Loucy (cell line): ENCODE results near the gene CPNE2.

Experiments used
- H2AFZ ChIP-seq: fragments of 200-600 bp; sonication (generic); 2 replicates; pipeline ENCODE4 v1.6.0; 2016; ENCODE audit warnings: antibody characterized with exemption, mild to moderate bottlenecking, low read length, moderate library complexity
- H3F3A ChIP-seq: fragments of 200-600 bp; 2 replicates; pipeline ENCODE4 v1.6.0; 2016; ENCODE audit warnings: antibody characterized with exemption, low read depth, mild to moderate bottlenecking
- H3K27me3 ChIP-seq: fragments of 200-600 bp; sonication (generic); 2 replicates; pipeline ENCODE4 v1.6.1; 2014; ENCODE audit warnings: low read length, mild to moderate bottlenecking; ENCODE audit not compliant: insufficient read depth, poor library complexity, severe bottlenecking
- H3K36me3 ChIP-seq: fragments of 200-600 bp; sonication (generic); 2 replicates; pipeline ENCODE4 v1.6.1; 2016; ENCODE audit warnings: low read length; ENCODE audit not compliant: insufficient read depth
- H3K4me1 ChIP-seq: fragments of 200-600 bp; sonication (generic); 2 replicates; pipeline ENCODE4 v1.5.1; 2014; ENCODE audit warnings: low read length, mild to moderate bottlenecking; ENCODE audit not compliant: insufficient read depth, poor library complexity, severe bottlenecking
- H3K4me2 ChIP-seq: fragments of 200-600 bp; sonication (generic); 2 replicates; pipeline ENCODE4 v1.6.0; 2014; ENCODE audit warnings: antibody characterized with exemption, low read length, low read depth, mild to moderate bottlenecking; ENCODE audit not compliant: poor library complexity, severe bottlenecking
- H3K4me3 ChIP-seq: fragments of 200-600 bp; sonication (generic); 2 replicates; pipeline ENCODE4 v1.5.1; 2014; ENCODE audit warnings: low read length, mild to moderate bottlenecking, mixed read lengths; ENCODE audit not compliant: poor library complexity, severe bottlenecking
- H3K79me2 ChIP-seq: fragments of 200-600 bp; sonication (generic); 2 replicates; pipeline ENCODE4 v1.6.1; 2014; ENCODE audit warnings: low read length; ENCODE audit not compliant: insufficient read depth
- H3K9ac ChIP-seq: fragments of 200-600 bp; sonication (generic); 2 replicates; pipeline ENCODE4 v1.6.0; 2014; ENCODE audit warnings: mild to moderate bottlenecking, low read depth, low read length, moderate library complexity; ENCODE audit not compliant: poor library complexity, severe bottlenecking
- H3K9me2 ChIP-seq: fragments of 200-600 bp; sonication (generic); replicated peaks from 2 replicates; pipeline ENCODE4 v1.6.1; 2016; ENCODE audit warnings: low read depth, low read length, mixed read lengths
- H3K9me3 ChIP-seq: fragments of 200-600 bp; sonication (generic); 2 replicates; pipeline ENCODE4 v1.6.1; 2014; ENCODE audit warnings: mild to moderate bottlenecking, antibody characterized with exemption, low read length, low read depth; ENCODE audit not compliant: insufficient read depth
- H4K20me1 ChIP-seq: fragments of 200-600 bp; sonication (generic); 2 replicates; pipeline ENCODE4 v1.6.0; 2014; ENCODE audit warnings: antibody characterized with exemption, low read length, mild to moderate bottlenecking; ENCODE audit not compliant: insufficient read depth, poor library complexity, severe bottlenecking
- EZH2phosphoT487 ChIP-seq: fragments of 200-600 bp; IDR thresholded peaks from 2 replicates; pipeline ENCODE4 v1.6.1; 2018; ENCODE audit warnings: antibody characterized with exemption, mild to moderate bottlenecking, moderate library complexity, borderline replicate concordance
- TF ChIP-seq, protein P1 (sequence below): fragments of 200-600 bp; sonication (generic); conservative IDR thresholded peaks from 2 replicates; pipeline ENCODE4 v1.5.1; 2014; ENCODE audit warnings: mild to moderate bottlenecking, antibody characterized with exemption, low read length

CPNE2 gene

DNA sequence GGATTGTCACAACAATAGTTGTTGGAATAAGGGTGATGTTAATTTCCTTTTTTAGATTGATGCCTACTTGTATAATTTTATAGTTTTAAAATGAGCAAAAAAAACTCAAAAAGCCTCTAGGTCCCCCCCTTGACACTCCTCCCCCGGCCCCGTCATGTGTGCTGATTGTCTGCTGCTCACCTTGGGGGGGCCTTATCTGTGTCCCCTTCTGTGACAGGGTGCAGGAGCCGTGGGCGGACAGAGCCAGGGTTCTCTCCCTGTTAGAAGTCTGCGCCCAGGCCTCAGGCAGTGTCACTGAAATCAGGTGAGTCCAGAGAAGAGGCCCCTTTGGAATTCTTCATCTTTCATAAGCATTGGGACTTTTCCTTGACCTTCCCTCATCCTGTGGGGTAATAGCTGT, 27.4 kb upstream of the CPNE2 start:
- no peak overlapping the region for H2AFZ ChIP-seq
- no peaks in the 10 kb centered on the region for H4K20me1 ChIP-seq
- H3F3A ChIP-seq: peaks cover 6% of the 10 kb centered on the region; the same call in 1 of the 2 replicates
- no peak overlapping the region for H3K4me3 ChIP-seq
- TF ChIP-seq EZH2phosphoT487: no peak
- TF ChIP-seq, protein P1, sequence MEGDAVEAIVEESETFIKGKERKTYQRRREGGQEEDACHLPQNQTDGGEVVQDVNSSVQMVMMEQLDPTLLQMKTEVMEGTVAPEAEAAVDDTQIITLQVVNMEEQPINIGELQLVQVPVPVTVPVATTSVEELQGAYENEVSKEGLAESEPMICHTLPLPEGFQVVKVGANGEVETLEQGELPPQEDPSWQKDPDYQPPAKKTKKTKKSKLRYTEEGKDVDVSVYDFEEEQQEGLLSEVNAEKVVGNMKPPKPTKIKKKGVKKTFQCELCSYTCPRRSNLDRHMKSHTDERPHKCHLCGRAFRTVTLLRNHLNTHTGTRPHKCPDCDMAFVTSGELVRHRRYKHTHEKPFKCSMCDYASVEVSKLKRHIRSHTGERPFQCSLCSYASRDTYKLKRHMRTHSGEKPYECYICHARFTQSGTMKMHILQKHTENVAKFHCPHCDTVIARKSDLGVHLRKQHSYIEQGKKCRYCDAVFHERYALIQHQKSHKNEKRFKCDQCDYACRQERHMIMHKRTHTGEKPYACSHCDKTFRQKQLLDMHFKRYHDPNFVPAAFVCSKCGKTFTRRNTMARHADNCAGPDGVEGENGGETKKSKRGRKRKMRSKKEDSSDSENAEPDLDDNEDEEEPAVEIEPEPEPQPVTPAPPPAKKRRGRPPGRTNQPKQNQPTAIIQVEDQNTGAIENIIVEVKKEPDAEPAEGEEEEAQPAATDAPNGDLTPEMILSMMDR: no peak
- H3K9me3 ChIP-seq: no peaks in the 10 kb centered on the region
- no peak overlapping the region for H3K4me2 ChIP-seq
- no peaks in the 10 kb centered on the region for H3K4me1 ChIP-seq
- no peaks in the 10 kb centered on the region for H3K9me2 ChIP-seq
- no peak overlapping the region for H3K9ac ChIP-seq
- H3K27me3 ChIP-seq: no peaks in the 10 kb centered on the region
- H3K79me2 ChIP-seq: no peaks in the 10 kb centered on the region
- H3K36me3 ChIP-seq: peaks cover 13% of the 10 kb centered on the region; the same call in 1 of the 2 replicates

DNA sequence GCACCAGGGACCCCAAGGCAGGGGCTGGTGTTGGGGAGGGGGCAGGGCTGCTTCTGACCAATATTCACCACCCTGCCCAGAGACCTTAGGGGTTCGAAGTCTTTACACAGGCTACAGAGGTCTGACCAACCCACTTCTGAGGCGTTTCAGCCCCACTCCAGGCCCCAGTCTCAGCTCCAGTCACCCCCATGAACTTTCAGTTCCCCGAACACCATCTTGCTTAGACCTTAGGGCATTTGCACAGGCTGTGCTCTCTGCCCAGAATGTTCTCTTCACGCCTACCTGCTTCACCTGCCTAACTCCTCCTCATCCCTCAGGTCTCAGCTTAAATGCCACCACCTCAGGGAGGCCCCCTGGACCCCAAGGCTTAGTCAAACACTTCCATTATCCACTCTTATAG, 25.8 kb upstream of the CPNE2 start:
- H4K20me1 ChIP-seq: no peaks in the 10 kb centered on the region

DNA sequence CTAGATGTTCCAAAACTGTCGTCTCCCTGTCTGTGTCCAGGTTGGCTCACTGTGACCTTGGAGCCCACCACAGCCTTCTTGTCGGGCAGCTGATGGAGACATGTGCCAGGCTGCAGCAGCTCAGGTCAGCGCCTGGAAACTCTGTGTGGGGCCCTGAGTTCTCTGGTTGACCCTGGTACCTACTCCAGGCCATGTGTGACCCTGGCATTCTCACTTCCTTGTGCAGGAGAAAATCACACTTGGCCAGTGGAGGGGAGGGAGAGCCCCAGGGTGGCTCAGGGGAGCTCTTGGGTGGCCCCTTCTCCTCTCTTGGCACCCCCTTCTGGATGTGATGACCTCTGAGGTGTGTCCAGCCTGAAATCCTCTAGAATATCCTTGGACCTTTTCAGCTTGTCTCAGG, 25.0 kb upstream of the CPNE2 start:
- peaks cover 1% of the 10 kb centered on the region; the same call in 1 of the 2 replicates for H3K36me3 ChIP-seq
- H3K4me3 ChIP-seq: no peak overlapping the region
- H3K4me1 ChIP-seq: no peaks in the 10 kb centered on the region
- H4K20me1 ChIP-seq: no peaks in the 10 kb centered on the region
- H3K9me2 ChIP-seq: no peaks in the 10 kb centered on the region
- no peaks in the 10 kb centered on the region for H3K79me2 ChIP-seq
- no peaks in the 10 kb centered on the region for H3K9me3 ChIP-seq
- no peak overlapping the region for H2AFZ ChIP-seq
- TF ChIP-seq, protein P1: no peak
- TF ChIP-seq EZH2phosphoT487: no peak
- H3K9ac ChIP-seq: no peak overlapping the region
- H3F3A ChIP-seq: no peaks in the 10 kb centered on the region
- no peaks in the 10 kb centered on the region for H3K27me3 ChIP-seq
- H3K4me2 ChIP-seq: no peak overlapping the region

More for the DNA sequence above, 25.8 kb upstream of the CPNE2 start:
- Histone ChIP-seq H3F3A (peaks cover 5% of the 10 kb centered on the region; the same call in 1 of the 2 replicates), H2AFZ (no peak overlapping the region), H3K4me3 (no peak overlapping the region), H3K27me3 (no peaks in the 10 kb centered on the region), H3K79me2 (no peaks in the 10 kb centered on the region), H3K9ac (no peak overlapping the region), H3K9me3 (no peaks in the 10 kb centered on the region), H3K9me2 (no peaks in the 10 kb centered on the region), H3K36me3 (peaks cover 6% of the 10 kb centered on the region; the same call in 1 of the 2 replicates), H3K4me2 (no peak overlapping the region), H3K4me1 (no peaks in the 10 kb centered on the region)
- TF ChIP-seq EZH2phosphoT487: no peak
- TF ChIP-seq, protein P1: no peak
